ENCODE measurements around the gene BTBD6.

GRCh38 chr14:105209091-105209490, 39.2 kb upstream of the BTBD6 start:
- TF ChIP-seq CTCF (IDR thresholded peaks at IDR 0.05) (no peak), POLR2A (IDR thresholded peaks at IDR 0.05) (no peak)
